ENCODE measurements around the gene OR51S1. TPM values are rescaled to one million over a fixed set of nuclear protein-coding genes. Genes with fewer than 3 reads are reported as not detected.

Gene OR51S1
- total RNA-seq, 1 donor from 2014 or later = not detected

DNA sequence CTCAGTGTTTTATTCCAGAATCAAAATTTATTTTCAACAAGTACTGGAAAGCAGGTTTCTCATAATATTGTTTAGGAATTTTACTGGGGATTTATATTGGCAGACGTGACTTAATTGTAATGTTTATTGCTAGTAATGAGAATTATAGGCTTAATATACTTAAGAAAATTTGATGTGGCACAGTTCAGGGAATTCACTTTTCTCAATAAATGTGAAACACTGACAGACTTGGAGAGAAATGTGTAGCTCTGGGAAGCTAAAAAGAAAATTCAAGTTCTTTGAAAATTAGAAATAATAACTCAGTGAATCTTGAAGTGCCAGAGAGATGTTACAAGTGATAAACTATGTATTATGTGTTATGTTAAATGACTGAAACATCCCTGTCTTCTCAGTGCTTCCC is 28.0 kb downstream of the OR51S1 start, which contains the start of gene OR51F2:
Gene OR51F2, plus strand, starts transcription at position 301 of the 400 bp plus-strand sequence. CDS start 101 bp downstream, outside the sequence.
- Histone ChIP-seq H3K4me1 (ENCODE audit: insufficient read depth, low read length) (no peaks in the 10 kb centered on the region), H3K4me2 (ENCODE audit: low read length) (peak within 1 kb of the TSS; percentile 40), H3K27me3 (ENCODE audit: insufficient read depth, low read length) (no peaks in the 10 kb centered on the region), H3K79me2 (ENCODE audit: insufficient read depth, low read length) (no peaks in the 10 kb centered on the region), H3K27ac (ENCODE audit: low read depth, low read length) (no peak within 1 kb of the TSS), H2AFZ (ENCODE audit: low read depth, low read length) (no peak within 1 kb of the TSS), H3K9me3 (ENCODE audit: insufficient read depth, low read depth, low read length) (no peaks in the 10 kb centered on the region), H3K4me3 (ENCODE audit: insufficient read depth, low read depth, low read length) (no peak within 1 kb of the TSS), H3K36me3 (ENCODE audit: insufficient read depth, low read length) (no peaks in the 10 kb centered on the region), H3K9ac (ENCODE audit: low read length) (no peak within 1 kb of the TSS), H4K20me1 (ENCODE audit: insufficient read depth, low read length) (no peaks in the 10 kb centered on the region)
- H3K4me1 Mint-ChIP-seq (ENCODE audit: low read depth, unreplicated experiment) = peaks cover 12% of the 10 kb centered on the region
- H3K4me3 Mint-ChIP-seq (ENCODE audit: unreplicated experiment) = no peak within 1 kb of the TSS
- TF ChIP-seq, protein P1, sequence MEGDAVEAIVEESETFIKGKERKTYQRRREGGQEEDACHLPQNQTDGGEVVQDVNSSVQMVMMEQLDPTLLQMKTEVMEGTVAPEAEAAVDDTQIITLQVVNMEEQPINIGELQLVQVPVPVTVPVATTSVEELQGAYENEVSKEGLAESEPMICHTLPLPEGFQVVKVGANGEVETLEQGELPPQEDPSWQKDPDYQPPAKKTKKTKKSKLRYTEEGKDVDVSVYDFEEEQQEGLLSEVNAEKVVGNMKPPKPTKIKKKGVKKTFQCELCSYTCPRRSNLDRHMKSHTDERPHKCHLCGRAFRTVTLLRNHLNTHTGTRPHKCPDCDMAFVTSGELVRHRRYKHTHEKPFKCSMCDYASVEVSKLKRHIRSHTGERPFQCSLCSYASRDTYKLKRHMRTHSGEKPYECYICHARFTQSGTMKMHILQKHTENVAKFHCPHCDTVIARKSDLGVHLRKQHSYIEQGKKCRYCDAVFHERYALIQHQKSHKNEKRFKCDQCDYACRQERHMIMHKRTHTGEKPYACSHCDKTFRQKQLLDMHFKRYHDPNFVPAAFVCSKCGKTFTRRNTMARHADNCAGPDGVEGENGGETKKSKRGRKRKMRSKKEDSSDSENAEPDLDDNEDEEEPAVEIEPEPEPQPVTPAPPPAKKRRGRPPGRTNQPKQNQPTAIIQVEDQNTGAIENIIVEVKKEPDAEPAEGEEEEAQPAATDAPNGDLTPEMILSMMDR (IDR thresholded peaks at IDR 0.05; ENCODE audit: insufficient read depth, low read depth, low read length) = no peak
- no peak for TF ChIP-seq EZH2 (IDR thresholded peaks at IDR 0.05; ENCODE audit: insufficient read depth, low read length)
- H3K27me3 Mint-ChIP-seq (ENCODE audit: low read depth, unreplicated experiment) = no peaks in the 10 kb centered on the region
- FAIRE-seq (no peak), DNase-seq (ENCODE audit: low read depth) (no peak)
- no peak within 1 kb of the TSS for H3K27ac Mint-ChIP-seq (ENCODE audit: unreplicated experiment)
- H3K36me3 Mint-ChIP-seq (ENCODE audit: low read depth, unreplicated experiment) = no peaks in the 10 kb centered on the region
- H3K9me3 Mint-ChIP-seq (ENCODE audit: unreplicated experiment) = no peaks in the 10 kb centered on the region

DNA sequence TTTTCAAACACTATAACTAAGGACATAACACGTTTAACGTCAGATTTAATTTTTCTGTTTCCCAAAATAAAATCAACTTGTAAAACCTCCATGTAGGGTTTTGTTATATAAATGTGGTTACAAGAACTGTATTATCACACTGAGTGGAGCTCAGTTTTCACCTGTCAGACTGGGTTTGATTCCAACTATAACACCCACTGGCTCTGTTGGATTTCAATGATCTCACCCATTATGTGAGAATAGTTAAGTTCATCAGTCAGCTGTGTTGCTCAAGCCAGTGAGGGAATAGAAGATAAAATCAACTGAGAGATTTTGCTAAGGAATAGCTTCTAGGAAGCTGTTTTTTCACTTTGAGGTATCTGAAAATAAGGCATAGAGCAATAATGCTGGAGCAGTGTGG is 39.8 kb downstream of the OR51S1 start:
- H3K36me3 Mint-ChIP-seq (ENCODE audit: low read depth, unreplicated experiment) = no peaks in the 10 kb centered on the region
- H3K4me1 Mint-ChIP-seq (ENCODE audit: low read depth, unreplicated experiment) = peaks cover 2% of the 10 kb centered on the region
- H3K27ac Mint-ChIP-seq (ENCODE audit: unreplicated experiment) = no peak overlapping the region
- Histone ChIP-seq H3K79me2 (ENCODE audit: insufficient read depth, low read length) (no peaks in the 10 kb centered on the region), H3K9ac (ENCODE audit: low read length) (no peak overlapping the region), H3K9me3 (ENCODE audit: insufficient read depth, low read depth, low read length) (no peaks in the 10 kb centered on the region), H3K4me2 (ENCODE audit: low read length) (no peak overlapping the region), H2AFZ (ENCODE audit: low read depth, low read length) (no peak overlapping the region), H3K27ac (ENCODE audit: low read depth, low read length) (no peak overlapping the region), H3K4me3 (ENCODE audit: insufficient read depth, low read depth, low read length) (no peak overlapping the region), H3K4me1 (ENCODE audit: insufficient read depth, low read length) (no peaks in the 10 kb centered on the region), H3K27me3 (ENCODE audit: insufficient read depth, low read length) (no peaks in the 10 kb centered on the region), H3K36me3 (ENCODE audit: insufficient read depth, low read length) (no peaks in the 10 kb centered on the region), H4K20me1 (ENCODE audit: insufficient read depth, low read length) (no peaks in the 10 kb centered on the region)
- FAIRE-seq (no peak), DNase-seq (ENCODE audit: low read depth) (no peak)
- TF ChIP-seq, protein P1 (IDR thresholded peaks at IDR 0.05; ENCODE audit: insufficient read depth, low read depth, low read length) = no peak
- TF ChIP-seq EZH2 (IDR thresholded peaks at IDR 0.05; ENCODE audit: insufficient read depth, low read length) = no peak
- H3K9me3 Mint-ChIP-seq (ENCODE audit: unreplicated experiment) = no peaks in the 10 kb centered on the region
- no peak overlapping the region for H3K4me3 Mint-ChIP-seq (ENCODE audit: unreplicated experiment)
- no peaks in the 10 kb centered on the region for H3K27me3 Mint-ChIP-seq (ENCODE audit: low read depth, unreplicated experiment)

DNA sequence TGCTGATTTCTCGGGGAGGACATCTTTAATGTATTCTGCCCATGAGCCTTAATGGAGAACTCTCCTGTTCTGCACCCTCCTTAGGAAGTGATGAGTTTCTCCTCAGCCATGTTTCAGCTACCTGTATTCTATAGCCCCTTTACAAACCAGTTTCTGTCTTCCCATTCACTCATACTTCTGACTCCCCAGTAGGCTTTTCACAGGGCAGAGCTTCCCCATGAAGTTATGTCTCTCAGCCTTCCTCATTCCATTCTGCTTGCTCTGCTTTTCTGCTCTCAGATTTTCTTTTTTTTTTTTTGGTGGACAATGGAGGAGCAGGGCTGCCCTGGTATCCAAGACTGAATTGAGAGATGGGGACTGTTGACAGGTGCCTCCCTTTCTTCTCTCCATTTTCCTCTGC is 40.5 kb downstream of the OR51S1 start:
- FAIRE-seq = no peak

More for the DNA sequence above, 40.5 kb downstream of the OR51S1 start:
- Histone ChIP-seq H3K27ac (ENCODE audit: low read depth, low read length) (no peak overlapping the region), H3K36me3 (ENCODE audit: insufficient read depth, low read length) (no peaks in the 10 kb centered on the region), H3K27me3 (ENCODE audit: insufficient read depth, low read length) (no peaks in the 10 kb centered on the region), H3K9ac (ENCODE audit: low read length) (no peak overlapping the region), H4K20me1 (ENCODE audit: insufficient read depth, low read length) (no peaks in the 10 kb centered on the region), H3K4me3 (ENCODE audit: insufficient read depth, low read depth, low read length) (no peak overlapping the region), H3K9me3 (ENCODE audit: insufficient read depth, low read depth, low read length) (no peaks in the 10 kb centered on the region), H2AFZ (ENCODE audit: low read depth, low read length) (no peak overlapping the region), H3K4me2 (ENCODE audit: low read length) (no peak overlapping the region), H3K79me2 (ENCODE audit: insufficient read depth, low read length) (no peaks in the 10 kb centered on the region), H3K4me1 (ENCODE audit: insufficient read depth, low read length) (no peaks in the 10 kb centered on the region)
- H3K36me3 Mint-ChIP-seq (ENCODE audit: low read depth, unreplicated experiment) = no peaks in the 10 kb centered on the region
- H3K4me3 Mint-ChIP-seq (ENCODE audit: unreplicated experiment) = no peak overlapping the region
- no peak overlapping the region for H3K27ac Mint-ChIP-seq (ENCODE audit: unreplicated experiment)
- no peak for DNase-seq (ENCODE audit: low read depth)
- peaks cover 2% of the 10 kb centered on the region for H3K4me1 Mint-ChIP-seq (ENCODE audit: low read depth, unreplicated experiment)
- H3K9me3 Mint-ChIP-seq (ENCODE audit: unreplicated experiment) = no peaks in the 10 kb centered on the region
- TF ChIP-seq, protein P1 (IDR thresholded peaks at IDR 0.05; ENCODE audit: insufficient read depth, low read depth, low read length) = no peak
- no peak for TF ChIP-seq EZH2 (IDR thresholded peaks at IDR 0.05; ENCODE audit: insufficient read depth, low read length)
- H3K27me3 Mint-ChIP-seq (ENCODE audit: low read depth, unreplicated experiment) = no peaks in the 10 kb centered on the region

All from astrocyte (in vitro differentiated cells and primary cell).